Endodermal cell (in vitro differentiated cells): ENCODE results near the gene CELF6. TPM values are rescaled to one million over a fixed set of nuclear protein-coding genes. Genes with fewer than 3 reads are reported as not detected.

Experiments used
- DNase-seq: peaks from one replicate; pipeline ENCODE4 v3.0.0-alpha.2; 2017
- H3K27ac ChIP-seq: 2 replicates; pipeline ENCODE4 v1.5.1; 2013; ENCODE audit warnings: mild to moderate bottlenecking, low read depth, low read length, moderate library complexity
- H3K27me3 ChIP-seq: 2 replicates; pipeline ENCODE4 v1.6.1; 2013; ENCODE audit warnings: mild to moderate bottlenecking, low read length, moderate library complexity; ENCODE audit not compliant: insufficient read depth, control insufficient read depth, poor library complexity, severe bottlenecking
- H3K36me3 ChIP-seq: 2 replicates; pipeline ENCODE4 v1.7.0; 2013; ENCODE audit warnings: mild to moderate bottlenecking, low read length, moderate library complexity; ENCODE audit not compliant: control insufficient read depth, insufficient read depth
- H3K4me1 ChIP-seq: one replicate; pipeline ENCODE4 v1.7.0; 2013; ENCODE audit warnings: low read length; ENCODE audit not compliant: control insufficient read depth, insufficient read depth
- H3K4me3 ChIP-seq: 2 replicates; pipeline ENCODE4 v1.5.1; 2013; ENCODE audit warnings: mild to moderate bottlenecking, low read length, moderate library complexity
- H3K9ac ChIP-seq: 2 replicates; pipeline ENCODE4 v1.6.1; 2013; ENCODE audit warnings: mild to moderate bottlenecking, low read length, moderate library complexity; ENCODE audit not compliant: poor library complexity, severe bottlenecking; ENCODE audit errors: extremely low read depth
- H3K9me3 ChIP-seq: 2 replicates; pipeline ENCODE4 v1.6.1; 2013; ENCODE audit warnings: mild to moderate bottlenecking, low read length, moderate library complexity; ENCODE audit not compliant: control insufficient read depth
- H3K27ac Mint-ChIP-seq: 2 replicates; pipeline ENCODE4 v1.8.0; 2020; ENCODE audit warnings: mixed read lengths
- H3K27me3 Mint-ChIP-seq: 2 replicates; pipeline ENCODE4 v1.8.0; 2021; ENCODE audit warnings: mild to moderate bottlenecking, mixed read lengths; ENCODE audit not compliant: insufficient read depth
- H3K36me3 Mint-ChIP-seq: 2 replicates; pipeline ENCODE4 v1.8.0; 2020; ENCODE audit warnings: low read depth, mixed read lengths
- H3K4me1 Mint-ChIP-seq: 2 replicates; pipeline ENCODE4 v1.8.0; 2020; ENCODE audit warnings: mixed read lengths
- H3K4me3 Mint-ChIP-seq: 2 replicates; pipeline ENCODE4 v1.8.0; 2020; ENCODE audit warnings: mild to moderate bottlenecking, moderate library complexity, mixed read lengths
- H3K9me3 Mint-ChIP-seq: 2 replicates; pipeline ENCODE4 v1.8.0; 2020; ENCODE audit warnings: mild to moderate bottlenecking, mixed read lengths
- WGBS, 2 experiments: methylation state at CpG; one replicate each; pipeline versions ENCODE4 v1.1.5 to v1.1.7; 2013; ENCODE audit warnings: missing lambda C conversion rate in 2 of 2, mixed read lengths in 1 of 2; ENCODE audit not compliant: insufficient coverage in 1 of 2, insufficient read length in 1 of 2; 5-methylcytosine and 5-hydroxymethylcytosine counted together
- total RNA-seq, 2 donors: library from RNA; stranded (reverse); fragmentation: NEBNext Ultra II Directional in 1 of 2; extraction: Animal tissue kit (Norgen Biotek cat#: 25700) in 1 of 2; gene quantifications; 2 replicates in 1 of 2; 3 replicates in 1 of 2; pipeline ENCODE4 v1.2.1, GENCODE V29; 2021
- TF ChIP-seq, protein P1 (sequence below): fragments of 200-600 bp; sonication (generic); conservative IDR thresholded peaks from 2 replicates; pipeline ENCODE4 v1.5.0; 2021; ENCODE audit warnings: antibody characterized with exemption, mild to moderate bottlenecking

Gene CELF6
- total RNA-seq, 2 donors from 2014 or later = 0.46 to 0.62 TPM

DNA sequence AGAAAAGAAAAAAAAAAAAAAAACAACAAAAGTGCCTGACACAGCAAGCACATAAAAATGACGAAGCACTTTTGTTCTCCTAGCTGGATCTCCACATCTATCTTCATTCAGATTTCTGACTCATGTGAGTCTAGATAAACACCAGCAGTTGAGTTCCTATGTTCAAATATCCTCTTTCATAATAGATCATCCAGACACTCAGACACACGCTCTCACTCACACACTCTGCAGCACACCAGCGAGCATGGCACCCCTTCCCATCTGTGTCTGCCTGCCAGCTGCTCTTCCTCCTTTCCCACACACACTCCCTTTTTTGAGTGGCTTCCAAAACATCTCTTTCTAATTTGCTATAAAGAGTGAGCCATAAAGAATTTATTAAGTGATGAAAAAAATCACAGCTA is 19.8 kb upstream of the CELF6 start:
- Histone ChIP-seq H3K9ac (no peak overlapping the region), H3K27me3 (no peaks in the 10 kb centered on the region), H3K4me3 (no peak overlapping the region), H3K9me3 (no peaks in the 10 kb centered on the region), H3K4me1 (no peaks in the 10 kb centered on the region), H3K27ac (no peak overlapping the region), H3K36me3 (peaks cover 21% of the 10 kb centered on the region)
- no peak for DNase-seq
- 91 to 100% methylated on average over 1 to 3 of the region's 3 CpGs for WGBS, 2 experiments
- Mint-ChIP-seq H3K9me3 (no peaks in the 10 kb centered on the region), H3K27me3 (no peaks in the 10 kb centered on the region), H3K4me3 (no peak overlapping the region), H3K36me3 (peaks cover 29% of the 10 kb centered on the region), H3K4me1 (peaks cover 4% of the 10 kb centered on the region), H3K27ac (no peak overlapping the region)
- TF ChIP-seq, protein P1, sequence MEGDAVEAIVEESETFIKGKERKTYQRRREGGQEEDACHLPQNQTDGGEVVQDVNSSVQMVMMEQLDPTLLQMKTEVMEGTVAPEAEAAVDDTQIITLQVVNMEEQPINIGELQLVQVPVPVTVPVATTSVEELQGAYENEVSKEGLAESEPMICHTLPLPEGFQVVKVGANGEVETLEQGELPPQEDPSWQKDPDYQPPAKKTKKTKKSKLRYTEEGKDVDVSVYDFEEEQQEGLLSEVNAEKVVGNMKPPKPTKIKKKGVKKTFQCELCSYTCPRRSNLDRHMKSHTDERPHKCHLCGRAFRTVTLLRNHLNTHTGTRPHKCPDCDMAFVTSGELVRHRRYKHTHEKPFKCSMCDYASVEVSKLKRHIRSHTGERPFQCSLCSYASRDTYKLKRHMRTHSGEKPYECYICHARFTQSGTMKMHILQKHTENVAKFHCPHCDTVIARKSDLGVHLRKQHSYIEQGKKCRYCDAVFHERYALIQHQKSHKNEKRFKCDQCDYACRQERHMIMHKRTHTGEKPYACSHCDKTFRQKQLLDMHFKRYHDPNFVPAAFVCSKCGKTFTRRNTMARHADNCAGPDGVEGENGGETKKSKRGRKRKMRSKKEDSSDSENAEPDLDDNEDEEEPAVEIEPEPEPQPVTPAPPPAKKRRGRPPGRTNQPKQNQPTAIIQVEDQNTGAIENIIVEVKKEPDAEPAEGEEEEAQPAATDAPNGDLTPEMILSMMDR = no peak

DNA sequence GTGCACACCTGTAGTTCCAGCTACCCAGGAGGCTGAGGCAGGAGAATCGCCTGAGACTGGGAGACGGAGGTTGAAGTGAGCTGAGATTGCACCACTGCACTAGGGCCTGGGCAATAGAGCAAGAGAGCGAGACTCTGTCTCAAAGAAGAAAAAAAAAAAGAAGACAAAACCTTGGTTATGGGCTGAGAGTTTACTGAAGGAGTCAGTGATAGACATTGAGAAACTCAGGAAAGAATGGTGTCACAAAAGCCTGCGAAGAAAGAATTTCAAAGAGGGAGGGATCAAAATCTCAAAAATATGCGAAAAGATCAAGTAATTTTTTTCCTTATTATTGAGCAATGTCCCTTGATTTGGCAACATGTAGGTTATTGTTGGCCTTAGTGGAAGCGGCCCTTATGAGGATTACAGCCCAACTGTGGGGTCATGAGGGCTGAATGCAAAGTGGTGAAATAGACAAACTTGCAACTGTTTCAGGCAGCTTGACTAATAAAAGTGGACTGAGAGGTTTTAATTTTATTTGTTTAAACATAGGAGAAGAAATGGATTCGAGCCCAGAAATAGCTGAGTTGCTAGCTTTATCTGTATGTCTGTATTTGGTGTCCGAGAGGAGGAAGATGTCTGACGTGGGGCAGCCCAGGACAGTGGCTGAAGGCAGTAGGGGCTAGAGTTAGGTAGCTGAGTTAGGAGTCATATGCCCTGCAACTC is 18.8 kb upstream of the CELF6 start:
- H3K27ac ChIP-seq = no peak overlapping the region
- no peaks in the 10 kb centered on the region for H3K27me3 ChIP-seq
- DNase-seq = no peak
- H3K36me3 ChIP-seq = peaks cover 11% of the 10 kb centered on the region
- H3K4me3 ChIP-seq = no peak overlapping the region
- no peaks in the 10 kb centered on the region for H3K9me3 ChIP-seq
- Mint-ChIP-seq H3K27me3 (no peaks in the 10 kb centered on the region), H3K36me3 (peaks cover 26% of the 10 kb centered on the region), H3K27ac (no peak overlapping the region), H3K4me1 (peaks cover 4% of the 10 kb centered on the region), H3K9me3 (no peaks in the 10 kb centered on the region), H3K4me3 (no peak overlapping the region)
- H3K4me1 ChIP-seq = no peaks in the 10 kb centered on the region
- TF ChIP-seq, protein P1 = no peak
- WGBS, 2 experiments = 93 to 95% methylated on average over 9 of the region's 9 CpGs
- H3K9ac ChIP-seq = no peak overlapping the region

DNA sequence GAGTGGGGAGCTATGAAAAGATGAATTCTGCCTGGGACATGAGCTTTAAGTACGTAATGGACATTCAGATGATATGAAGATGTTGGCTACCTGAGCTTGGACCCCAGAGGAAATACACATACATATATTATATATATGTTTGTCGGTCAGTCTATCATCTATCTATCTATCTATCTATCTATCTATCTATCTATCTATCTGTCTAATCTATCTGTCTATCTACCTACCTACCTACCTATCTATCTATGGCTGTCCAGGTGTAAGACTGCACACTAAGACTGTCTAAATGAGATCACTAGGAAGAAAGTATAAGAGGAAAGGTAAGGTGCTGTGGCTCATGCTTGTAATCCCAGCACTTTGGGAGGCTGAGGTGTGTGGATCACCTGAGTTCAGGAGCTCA is 18.2 kb upstream of the CELF6 start:
- peaks cover 4% of the 10 kb centered on the region for H3K4me1 Mint-ChIP-seq
- H3K9ac ChIP-seq = no peak overlapping the region
- H3K4me3 Mint-ChIP-seq = no peak overlapping the region
- H3K9me3 ChIP-seq = no peaks in the 10 kb centered on the region
- no peak overlapping the region for H3K27ac Mint-ChIP-seq
- DNase-seq = no peak
- H3K27ac ChIP-seq = no peak overlapping the region
- no peak overlapping the region for H3K4me3 ChIP-seq
- TF ChIP-seq, protein P1 = no peak
- H3K9me3 Mint-ChIP-seq = no peaks in the 10 kb centered on the region
- peaks cover 10% of the 10 kb centered on the region for H3K36me3 ChIP-seq
- no peaks in the 10 kb centered on the region for H3K4me1 ChIP-seq
- no peaks in the 10 kb centered on the region for H3K27me3 Mint-ChIP-seq
- H3K27me3 ChIP-seq = no peaks in the 10 kb centered on the region
- 100% methylated on average over 1 of the region's 2 CpGs for WGBS, 2 experiments
- peaks cover 26% of the 10 kb centered on the region for H3K36me3 Mint-ChIP-seq
